ENCODE results near the gene SPON1.
A peak's percentile ranks its signal among the peaks of the same experiment; 100 is the strongest.

Gene SPON1

DNA sequence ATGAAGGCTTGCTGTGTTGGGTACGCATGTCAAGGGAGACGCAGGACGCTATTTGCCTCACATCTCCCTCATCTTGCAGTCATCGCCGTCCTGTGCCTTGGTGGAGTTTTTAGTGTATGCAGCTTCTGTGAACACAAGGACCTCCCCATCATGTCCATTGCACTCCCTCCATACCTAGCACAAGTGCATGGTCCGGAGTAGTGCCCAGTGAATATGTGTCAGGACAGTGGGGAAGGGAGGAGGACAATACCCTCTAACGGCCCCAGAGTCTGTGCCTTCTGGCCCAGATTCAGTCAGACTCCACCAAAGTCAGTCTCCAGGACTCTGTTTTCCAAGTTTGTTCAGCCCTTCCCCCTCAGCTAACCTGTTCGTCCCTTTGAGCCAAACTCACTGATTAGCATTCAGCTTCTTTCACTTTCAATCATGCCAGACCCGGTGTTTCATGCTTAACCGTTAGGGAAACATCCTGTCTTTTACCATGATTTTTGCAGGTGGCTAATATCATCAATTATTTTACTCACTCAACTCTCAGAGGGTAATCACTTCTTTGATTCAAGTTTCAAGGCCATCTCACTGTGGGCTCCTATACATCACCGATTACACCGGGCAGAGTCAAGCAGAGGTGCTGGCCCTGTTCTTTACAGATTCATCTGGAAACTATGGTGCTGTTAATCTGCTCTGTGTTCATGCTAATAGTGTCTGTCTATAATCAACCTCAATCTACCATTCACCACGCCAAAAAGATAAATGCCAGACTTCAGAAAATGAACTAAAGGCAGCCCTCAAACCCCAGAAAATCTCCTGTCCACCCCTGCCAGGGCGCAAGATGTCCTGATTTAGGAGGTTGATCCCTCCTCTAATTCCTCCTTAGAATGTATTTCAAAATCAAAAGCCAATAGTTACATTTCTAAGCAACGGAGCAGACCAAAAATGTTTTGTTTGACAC, 240.0 kb downstream of the SPON1 start:
- no peak for DNase-seq

DNA sequence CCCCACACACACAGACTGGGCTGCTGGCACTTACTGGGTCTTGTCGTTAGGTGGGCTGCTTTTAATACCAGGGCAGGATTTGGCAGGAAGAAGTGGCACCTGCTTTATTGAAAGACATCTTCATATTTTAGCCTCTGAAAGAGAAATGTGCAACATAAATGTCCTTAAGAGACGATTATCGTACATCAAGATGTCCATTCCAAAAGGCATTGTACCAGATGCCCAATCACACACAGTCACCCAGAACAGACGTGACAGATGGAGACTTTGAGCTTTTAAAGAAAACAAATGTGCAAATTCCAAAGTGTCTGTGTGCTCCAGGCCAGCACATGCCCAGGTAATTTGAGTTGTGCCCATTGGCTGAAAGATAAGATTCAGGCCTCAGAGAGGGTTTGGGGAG, 240.8 kb downstream of the SPON1 start:
- DNase-seq: no peak

DNA sequence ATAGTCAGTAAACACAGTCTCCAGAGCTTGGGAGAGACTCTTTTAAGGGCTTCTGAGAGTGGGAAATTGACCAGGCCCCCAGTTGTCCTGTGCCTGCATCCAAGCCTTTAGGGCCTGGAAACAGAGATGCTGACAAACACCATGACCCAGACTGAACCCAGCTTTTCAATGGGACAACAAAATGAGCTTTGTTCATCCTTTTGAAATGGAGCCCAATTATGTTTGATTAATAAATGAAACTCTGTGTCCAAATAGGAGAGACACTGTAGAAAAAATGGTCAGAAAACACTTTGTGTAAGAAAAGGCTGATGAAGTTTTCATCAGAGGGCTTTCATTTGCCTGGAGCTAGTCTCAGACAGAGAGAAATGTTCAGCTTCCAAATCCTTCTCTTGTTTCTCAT, 250.5 kb downstream of the SPON1 start:
- DNase-seq: no peak

DNA sequence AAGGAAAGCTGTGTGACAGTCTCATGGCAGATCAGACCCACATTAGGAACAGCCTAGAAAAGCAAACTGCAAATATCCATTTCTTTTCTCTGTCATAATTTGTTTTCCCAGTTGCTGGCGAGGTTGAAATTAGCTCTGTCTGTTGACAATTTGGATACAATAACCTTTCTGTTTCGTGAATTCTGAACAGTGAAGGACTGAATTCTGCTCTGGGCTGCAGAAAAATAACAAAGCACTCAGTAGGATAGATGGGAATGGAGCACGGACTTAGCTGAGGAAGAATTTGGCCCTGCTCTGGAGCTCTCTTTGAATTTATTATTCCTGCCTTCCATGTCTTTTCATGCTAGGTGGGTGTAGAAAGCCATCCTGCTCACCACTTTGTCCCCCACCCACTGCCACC, 256.2 kb downstream of the SPON1 start:
- no peak for DNase-seq

DNA sequence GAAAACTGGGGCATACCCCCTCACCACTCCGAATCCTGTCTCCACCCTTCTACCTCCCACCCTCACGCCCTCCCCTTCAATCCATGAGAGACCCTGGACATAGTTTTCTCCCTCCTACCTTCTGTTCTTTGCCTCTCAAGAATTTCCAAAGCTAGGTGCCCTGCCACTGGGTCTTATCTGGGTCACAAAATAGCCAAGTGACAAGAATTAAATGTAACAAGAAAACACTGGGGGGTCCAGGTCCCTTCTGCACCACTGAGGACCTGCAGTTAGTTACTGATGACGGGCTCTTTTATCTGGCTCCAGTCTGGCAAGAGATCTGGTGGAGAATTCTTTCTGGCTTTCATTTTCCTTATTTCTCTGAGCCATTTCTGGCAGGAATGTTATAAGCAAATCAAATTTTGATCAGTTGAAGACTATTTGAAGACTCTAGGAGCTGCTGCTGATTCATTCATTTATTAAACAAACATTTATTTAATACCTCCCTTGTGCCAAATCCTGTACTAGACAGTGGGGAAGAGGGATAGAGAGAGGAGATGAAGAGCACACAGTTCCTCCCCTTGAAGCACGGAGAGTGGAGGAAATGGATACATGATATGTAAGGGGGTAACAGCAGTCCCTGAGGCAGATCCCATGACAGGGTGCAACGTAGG, 261.2 kb downstream of the SPON1 start:
- DNase-seq: no peak

DNA sequence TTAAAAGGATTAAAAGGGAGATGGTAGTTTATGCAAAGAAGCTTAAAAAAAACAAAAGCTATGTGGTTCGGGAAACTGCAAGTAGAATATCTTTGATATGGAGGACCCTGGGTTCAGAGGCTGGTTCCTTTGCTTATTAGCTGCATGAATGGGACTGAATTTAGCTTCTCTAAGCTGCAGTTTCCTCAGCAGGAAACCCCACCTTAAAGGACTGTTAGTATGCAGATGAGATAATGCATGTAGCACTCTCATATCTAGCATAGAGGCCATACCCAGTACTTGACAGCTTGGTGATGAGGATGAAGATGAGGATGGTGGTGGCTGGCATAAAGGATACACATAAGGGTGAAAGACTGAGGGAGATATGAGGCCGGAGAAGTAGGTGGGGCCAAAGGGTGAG, 261.9 kb downstream of the SPON1 start:
- DNase-seq: no peak

DNA sequence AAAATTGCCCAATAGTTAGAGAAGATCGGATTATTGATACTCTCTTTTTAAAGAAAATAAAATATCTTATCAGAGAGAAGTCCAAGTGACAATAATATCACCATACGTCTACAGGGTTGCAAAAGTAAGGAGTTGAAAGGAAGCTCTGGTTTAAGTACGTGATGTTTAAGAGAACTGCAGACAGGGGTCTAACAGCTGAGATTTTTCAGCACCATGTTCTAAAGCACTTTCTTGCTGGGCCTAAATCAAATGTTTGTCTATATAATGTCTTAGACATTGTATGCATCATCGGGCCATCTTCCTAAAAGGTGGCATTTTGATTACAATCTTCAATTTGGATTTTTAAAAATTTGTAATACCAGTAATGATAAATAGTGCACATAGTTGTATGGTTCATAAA, 263.1 kb downstream of the SPON1 start:
- no peak for DNase-seq

DNA sequence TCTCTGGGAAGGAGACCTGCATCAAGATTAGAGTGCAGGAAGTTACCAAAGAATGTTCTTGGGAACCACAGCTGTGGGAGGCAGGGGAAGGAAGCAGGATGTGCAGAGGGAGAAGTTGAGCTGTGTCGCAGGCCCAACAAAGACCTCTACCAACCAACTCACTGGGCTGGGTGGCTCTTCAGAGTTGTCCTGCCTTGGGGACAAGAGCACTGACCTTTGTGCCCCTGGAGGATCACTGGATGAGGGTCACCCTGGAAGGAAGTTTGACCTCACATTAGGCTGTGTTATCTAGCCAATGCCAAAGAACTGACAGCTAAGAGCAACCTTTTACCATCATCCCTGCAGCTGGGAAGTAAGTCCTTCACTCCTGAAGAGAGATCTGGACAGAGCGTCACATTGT, 265.8 kb downstream of the SPON1 start:
- no peak for DNase-seq

DNA sequence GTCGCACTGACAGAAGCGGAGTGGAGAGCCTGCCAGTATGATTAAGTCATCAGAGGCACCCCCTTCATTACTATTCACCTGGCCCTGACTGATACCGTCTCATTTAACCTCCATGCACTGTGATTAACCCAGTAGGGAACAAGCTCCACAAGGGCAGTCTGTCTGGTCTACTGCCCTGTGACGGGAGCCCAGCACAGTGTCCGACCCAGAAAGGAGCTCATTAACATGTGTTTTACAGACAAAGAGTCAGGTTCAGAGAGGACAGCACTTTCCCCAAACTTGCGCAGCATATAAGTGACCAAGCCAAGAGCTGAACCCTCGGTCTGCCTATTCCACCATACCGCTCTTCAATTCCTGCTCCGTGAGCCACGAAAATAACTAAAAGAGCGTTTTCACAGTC, 266.9 kb downstream of the SPON1 start:
- DNase-seq: no peak

DNA sequence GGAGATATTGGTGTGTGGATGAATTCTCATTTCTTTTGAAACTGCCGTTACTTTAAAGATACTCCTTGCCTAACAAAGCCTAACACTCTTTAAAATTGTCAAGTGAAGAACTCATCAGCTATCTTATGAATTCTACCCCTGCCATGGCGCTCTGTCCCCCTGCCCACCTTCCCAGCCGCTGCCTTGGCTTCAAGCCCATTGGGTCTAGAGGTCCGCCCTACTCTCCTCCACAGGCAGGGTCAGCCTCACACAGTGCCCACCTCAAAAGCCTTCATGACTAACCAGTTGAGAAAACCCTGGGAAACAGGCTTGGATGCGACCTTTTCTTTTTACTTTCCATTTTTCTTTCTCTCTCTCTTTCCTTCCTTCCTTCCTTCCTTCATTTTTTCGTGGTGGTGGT, 267.9 kb downstream of the SPON1 start:
- DNase-seq: no peak

DNA sequence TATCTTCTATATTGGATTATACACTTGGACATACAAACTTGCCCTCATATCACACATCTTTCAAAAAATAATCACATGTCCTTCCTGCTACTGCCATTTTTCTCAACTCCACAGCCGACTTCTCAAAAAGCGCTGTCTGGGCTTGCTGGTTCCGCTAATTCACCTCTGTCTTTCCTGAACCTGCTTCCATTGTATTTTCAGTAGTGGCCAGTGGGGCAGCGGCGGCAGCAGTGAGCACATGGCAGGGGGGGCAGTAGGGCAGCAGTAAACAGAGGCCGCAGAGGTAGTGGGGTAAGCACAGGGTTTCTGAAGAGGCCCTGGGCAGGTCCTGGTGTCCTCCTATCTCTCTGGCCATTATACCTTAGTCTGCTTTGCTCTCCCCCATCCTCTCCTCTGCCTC, 270.1 kb downstream of the SPON1 start:
- DNase-seq: no peak

DNA sequence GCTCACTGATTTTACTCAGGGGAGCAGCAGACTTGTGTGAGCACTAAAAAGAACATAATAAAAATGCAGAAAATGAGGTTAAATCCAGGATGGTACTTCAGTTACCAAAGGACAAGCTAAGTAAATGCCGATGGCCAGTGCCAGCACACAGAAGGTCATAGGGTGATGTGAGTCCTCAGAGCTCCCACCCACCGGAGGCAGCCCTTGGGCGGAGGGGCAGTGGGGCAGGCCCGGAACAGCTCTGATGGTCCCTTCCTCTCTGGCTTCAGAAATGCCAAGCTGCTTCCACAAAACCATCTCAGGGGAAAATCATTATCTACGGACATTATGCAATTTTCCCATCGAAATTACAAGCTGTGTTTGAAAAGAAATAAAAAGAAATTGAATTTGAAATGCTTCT, 271.9 kb downstream of the SPON1 start:
- no peak for DNase-seq

DNA sequence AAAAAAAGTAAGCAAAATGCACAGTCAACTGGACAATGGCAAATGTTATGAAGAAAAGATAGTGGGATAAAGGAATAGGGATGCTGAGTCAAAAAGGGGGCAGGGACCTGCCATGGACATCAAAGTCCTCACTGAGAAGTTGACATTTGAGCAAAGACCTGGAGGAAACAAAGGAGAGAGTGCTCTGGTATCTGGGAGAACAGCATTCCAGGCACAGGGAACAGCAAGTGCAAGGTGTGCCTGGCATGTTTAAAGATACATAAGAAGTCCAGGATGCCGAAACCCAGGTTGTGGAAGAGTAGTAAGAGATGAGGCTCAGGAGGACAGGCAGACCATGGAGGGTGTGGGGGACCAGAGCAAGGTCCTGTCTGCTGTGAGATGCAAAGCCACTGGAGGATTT, 273.2 kb downstream of the SPON1 start:
- no peak for DNase-seq

DNA sequence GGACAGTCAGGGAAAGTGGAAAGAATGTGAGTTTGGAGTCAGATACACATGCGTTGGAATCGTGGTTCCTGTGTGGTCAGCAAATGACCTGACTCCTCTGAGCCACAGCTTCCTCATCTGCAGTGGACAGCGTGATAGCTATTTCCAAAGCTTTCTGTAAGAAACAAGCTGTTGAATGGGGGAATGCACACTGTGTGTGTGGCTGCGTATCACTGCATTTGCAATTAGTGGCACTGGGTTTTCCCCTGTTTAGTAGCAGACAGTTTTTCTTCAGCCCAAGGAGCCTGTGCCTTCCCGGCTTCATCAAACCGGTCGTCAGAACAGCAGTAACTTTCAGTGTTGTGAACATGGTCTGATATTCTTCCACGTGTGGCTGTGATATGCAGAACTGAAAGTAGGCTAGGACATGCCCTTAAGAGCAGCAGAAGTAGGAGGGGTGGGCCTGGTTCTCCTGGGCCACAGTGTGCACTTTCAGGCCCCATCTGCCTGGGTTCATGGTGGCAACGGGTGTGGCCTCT, 275.0 kb downstream of the SPON1 start:
- no peak for DNase-seq

DNA sequence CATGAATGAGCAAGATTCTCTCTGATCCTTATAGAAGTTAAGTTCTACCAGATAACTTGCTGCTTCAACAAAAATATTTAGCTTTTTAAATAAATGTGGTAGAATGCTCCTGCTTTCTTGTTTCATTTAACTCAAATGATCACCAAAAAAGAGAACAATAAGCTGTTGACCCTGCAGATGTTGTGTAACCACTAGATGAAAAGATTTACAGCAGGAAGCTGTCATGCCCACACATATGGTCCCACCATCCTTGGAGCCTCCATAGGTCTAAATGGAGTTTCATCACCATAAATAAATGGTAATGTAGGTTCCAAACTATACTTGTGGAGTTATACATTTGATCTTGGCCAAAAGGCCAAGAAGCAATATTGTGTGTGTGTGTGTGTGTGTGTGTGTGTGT, 277.7 kb downstream of the SPON1 start:
- DNase-seq: no peak

DNA sequence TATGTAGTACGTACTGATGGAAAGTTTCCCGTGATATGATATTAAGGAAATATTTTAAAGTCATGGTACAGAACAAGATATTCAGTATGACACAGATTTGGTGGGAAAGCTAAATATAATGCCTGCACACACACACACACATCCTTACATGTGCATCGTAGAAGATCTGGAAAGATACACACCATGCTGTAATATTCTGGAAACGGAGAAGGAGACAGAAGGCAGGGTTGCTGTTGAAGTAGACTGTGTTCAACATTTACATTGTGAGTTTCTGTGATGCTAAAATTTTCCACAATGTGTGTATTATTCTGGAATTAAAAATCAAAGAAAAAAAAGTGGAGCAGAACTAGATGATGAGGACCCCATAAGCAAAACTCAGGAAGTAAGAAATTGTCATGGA, 278.4 kb downstream of the SPON1 start:
- no peak for DNase-seq

DNA sequence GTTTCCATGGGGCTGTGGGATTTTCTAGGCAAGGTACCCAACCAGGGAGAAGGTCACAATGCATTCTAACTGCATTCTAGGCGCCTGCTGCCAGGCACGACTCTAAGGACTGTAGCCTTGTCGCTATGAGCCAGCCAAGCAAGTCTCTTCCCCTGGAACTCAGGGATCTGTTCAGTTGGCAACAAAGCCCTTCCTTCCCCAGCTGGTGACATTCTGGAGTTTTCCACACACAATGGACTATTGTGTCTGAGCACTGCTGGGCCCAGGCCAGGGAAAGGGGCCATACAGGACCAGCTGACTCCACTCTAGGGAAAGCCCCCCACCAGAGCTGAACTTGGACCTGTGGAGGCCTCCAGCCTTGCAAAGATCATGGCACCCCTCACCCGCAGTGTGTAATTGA, 279.7 kb downstream of the SPON1 start:
- no peak for DNase-seq

DNA sequence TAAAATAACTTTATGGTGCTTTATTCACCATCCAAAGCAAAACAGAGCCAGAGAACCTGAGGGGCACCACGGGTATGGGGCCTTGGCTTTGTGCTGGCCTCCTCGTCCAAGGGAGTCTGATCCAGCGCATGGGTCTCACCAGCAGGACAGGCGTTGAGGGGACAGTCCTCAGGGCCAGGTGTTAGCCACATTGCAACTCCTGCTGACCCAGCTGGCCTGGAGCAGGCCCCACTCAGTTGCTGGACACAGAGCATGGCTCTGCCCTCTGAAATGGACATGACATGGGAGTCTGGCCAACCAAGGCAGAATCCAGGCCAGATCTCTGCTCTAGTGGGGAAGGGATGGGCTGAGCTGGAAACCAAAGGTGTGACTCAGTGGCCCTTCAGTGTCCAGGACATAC, 280.2 kb downstream of the SPON1 start:
- no peak for DNase-seq

DNA sequence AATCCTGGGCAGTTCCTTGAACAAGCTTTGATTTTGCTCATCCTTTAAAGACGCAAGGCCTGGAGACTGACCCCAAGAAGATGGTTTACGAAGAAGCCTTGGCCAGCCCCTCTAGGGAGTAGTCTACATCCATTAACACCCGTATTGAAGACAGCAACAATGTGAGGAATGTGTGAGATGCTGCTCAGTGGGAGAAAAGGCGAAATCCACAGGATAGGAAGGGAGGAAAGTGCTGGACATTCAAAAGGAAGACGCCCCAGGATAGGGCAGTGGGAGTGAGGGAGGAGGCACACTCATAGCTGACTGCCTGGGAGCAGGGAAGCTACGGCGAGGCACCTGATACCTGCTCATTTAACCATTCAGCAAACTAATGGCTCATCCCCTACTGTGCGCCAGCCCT, 282.4 kb downstream of the SPON1 start:
- DNase-seq: no peak

DNA sequence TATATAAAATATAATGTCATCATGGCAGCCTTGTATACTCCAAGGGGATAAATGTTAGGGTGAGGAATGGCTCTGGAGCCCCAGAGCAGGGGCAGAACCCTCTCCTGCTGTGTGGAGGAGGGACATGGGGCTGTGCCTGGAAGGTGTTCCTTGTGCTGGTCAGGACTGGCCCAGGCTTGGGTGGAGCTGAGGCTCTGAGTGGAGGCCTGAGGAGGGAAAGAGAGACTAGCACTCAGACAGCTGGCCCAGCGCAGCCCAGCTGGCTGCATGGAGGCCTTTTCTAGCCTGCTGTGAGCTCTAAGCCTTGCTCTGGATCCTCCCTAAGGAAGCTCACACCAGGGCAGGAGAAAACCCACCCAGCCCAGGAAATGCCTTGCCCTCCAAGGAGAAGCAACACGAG, 282.9 kb downstream of the SPON1 start:
- no peak for DNase-seq

DNA sequence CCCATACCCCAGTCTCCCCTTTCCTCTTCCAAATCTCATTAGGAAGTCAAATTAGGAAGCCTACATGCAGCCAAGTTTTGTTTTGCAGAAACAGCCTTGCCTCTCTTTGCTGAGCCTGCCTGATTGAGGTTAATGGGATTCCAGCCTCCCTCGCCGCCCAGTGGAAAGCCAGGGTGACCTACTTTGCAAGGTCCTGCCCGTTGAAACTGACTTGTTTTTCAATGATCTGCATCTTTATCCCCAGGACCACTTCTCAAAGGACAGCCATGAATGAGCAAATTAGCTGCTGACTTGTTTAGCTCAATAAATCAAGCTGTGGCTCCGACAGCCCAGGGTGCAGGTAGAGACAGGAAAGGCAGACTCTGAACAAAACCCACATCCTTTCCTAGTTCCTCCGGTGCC, 286.1 kb downstream of the SPON1 start:
- no peak for DNase-seq

DNA sequence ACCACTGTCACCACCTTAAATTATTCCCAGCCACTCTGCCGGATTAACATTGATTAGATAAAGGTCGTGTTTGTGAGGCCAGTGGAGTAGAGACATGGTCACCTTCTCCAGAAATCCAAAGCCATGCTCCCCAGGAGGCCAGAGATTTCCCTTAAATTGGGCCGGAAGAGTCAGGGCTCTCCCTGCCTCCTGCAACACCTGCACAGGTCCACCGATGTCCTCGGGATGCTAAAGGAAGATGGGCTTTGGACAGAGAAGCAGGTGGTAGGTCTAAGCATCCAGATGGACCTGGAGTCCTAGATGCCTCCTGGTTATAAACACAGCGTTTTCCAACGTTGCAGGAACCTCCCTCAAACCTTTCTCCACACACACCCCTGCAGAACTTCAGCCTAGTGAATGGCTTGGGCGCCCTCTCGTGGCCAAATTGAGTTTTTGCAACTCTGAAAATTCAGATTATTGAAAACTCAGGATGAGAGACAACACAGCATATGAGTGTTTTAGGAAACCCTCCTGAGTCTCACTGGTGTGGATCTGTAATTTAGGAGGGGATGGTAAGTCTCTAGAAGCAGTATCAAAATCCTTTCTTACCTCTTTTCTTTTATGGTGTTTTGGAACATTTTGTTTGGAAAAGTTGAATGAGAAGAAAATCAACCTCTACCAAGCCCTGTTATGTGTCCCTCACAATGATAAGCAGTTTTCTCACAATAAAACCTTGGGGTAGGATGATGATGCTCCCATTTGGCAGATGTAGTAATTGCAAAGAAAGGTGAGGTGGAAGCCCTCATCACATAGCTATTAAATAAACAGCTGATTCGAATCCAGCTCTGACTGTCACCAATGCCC, 286.8 kb downstream of the SPON1 start:
- peak; percentile 18 for DNase-seq

DNA sequence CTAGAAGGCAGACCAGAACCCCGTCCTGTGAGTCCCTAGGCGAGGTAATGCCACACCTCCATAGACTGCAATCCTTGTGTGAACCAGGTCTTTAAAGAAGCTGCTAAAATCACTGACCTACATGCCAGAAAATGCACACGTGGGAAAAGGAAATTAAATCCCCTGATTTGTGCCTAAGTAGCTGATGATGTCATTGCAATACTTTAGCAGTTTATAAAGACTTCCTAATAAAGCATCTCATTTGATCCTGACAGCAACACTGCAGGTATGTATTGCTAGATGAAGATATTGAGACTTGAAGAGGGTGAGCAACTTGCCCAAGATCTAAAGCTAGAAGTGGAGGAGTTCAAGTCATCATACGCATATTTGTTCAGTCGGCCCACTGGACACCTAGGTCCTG, 289.2 kb downstream of the SPON1 start:
- DNase-seq: no peak
